HEK293T (cell line): ENCODE results near the gene RASGRP2.

Experiments
- ARNT ChIP-seq: fragments of 450-650 bp; IDR thresholded peaks from 2 replicates; pipeline ENCODE4 v1.6.1; 2017; ENCODE audit warnings: mild to moderate bottlenecking
- BHLHE40 ChIP-seq: fragments of 450-650 bp; IDR thresholded peaks from 2 replicates; pipeline ENCODE4 v1.6.1; 2016; ENCODE audit warnings: mild to moderate bottlenecking, moderate library complexity, borderline replicate concordance
- ELF4 ChIP-seq: fragments of 450-650 bp; IDR thresholded peaks from 2 replicates; pipeline ENCODE4 v1.6.1; 2017; ENCODE audit warnings: antibody characterized with exemption
- FOXK2 ChIP-seq: fragments of 450-650 bp; IDR thresholded peaks from 2 replicates; pipeline ENCODE4 v1.6.1; 2016; ENCODE audit warnings: mild to moderate bottlenecking
- HDGF ChIP-seq: fragments of 450-650 bp; IDR thresholded peaks from 2 replicates; pipeline ENCODE4 v1.6.1; 2017; ENCODE audit warnings: antibody characterized with exemption, borderline replicate concordance
- L3MBTL2 ChIP-seq: fragments of 450-650 bp; conservative IDR thresholded peaks from 2 replicates; pipeline ENCODE4 v1.6.1; 2016; ENCODE audit warnings: mild to moderate bottlenecking
- LEF1 ChIP-seq: fragments of 450-650 bp; IDR thresholded peaks from 2 replicates; pipeline ENCODE4 v1.6.1; 2017; ENCODE audit warnings: mild to moderate bottlenecking, borderline replicate concordance
- NFRKB ChIP-seq: fragments of 450-650 bp; IDR thresholded peaks from 2 replicates; pipeline ENCODE4 v1.6.1; 2016; ENCODE audit warnings: mild to moderate bottlenecking, moderate library complexity
- TARDBP ChIP-seq: fragments of 450-650 bp; IDR thresholded peaks from 2 replicates; pipeline ENCODE4 v1.6.1; 2016
- TF ChIP-seq, protein P1 (sequence below): fragments of 450-650 bp; IDR thresholded peaks from 2 replicates; pipeline ENCODE4 v1.6.1; 2016

DNA sequence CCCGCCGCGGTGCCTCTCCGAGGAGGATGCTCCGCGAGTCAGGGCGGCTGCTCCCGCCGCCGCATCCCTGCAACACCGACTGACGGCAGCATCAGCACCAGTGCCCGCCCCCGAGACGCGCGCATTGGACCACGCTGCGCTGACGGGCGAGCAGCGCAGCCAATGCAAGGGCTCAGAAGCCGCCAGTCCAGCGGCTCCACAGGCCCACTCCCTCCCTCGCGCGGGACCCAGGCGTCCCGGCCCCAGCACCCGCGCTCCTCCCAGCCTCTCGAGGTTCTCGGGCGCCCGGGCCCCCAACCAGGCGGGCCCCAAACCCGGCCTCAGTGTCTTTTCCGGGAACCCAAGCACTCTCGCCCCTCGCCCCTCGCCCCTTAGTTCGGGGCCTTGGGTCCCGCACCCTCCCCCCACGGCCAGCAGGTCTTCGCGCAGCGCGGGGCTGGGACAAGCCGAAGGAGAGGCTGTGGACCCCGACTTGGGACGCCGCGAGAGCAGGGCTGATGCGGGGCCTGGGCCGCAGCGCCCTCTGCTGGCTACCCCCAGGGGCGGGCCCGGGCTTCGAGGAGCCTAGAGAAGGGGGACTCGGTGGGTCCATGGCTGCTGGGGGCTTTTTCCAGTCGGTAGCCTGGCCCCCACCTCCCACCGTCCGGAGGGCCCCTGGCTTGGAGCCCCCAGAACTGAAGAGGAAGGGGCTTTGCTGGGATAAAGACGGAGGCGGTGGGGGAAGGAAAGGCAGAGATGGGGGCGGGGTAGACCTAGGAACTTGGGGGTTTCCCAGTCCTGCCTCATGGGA is 20.6 kb downstream of the RASGRP2 start, which contains the start of gene NRXN2:
- TF ChIP-seq TARDBP (no peak), HDGF (no peak), NFRKB (no peak), BHLHE40 (no peak), FOXK2 (no peak), LEF1 (no peak), ELF4 (no peak), L3MBTL2 (peak; percentile 40), ARNT (no peak)
- TF ChIP-seq, protein P1, sequence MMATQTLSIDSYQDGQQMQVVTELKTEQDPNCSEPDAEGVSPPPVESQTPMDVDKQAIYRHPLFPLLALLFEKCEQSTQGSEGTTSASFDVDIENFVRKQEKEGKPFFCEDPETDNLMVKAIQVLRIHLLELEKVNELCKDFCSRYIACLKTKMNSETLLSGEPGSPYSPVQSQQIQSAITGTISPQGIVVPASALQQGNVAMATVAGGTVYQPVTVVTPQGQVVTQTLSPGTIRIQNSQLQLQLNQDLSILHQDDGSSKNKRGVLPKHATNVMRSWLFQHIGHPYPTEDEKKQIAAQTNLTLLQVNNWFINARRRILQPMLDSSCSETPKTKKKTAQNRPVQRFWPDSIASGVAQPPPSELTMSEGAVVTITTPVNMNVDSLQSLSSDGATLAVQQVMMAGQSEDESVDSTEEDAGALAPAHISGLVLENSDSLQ = peak; percentile 98
